Liver (tissue), 3 donors: ENCODE data around the gene TFDP1.

Experiments used
- EGR1 ChIP-seq, 2 donors: IDR thresholded peaks; 2 replicates each; pipeline ENCODE4 v1.6.1; 2016 to 2018; ENCODE audit warnings: antibody characterized with exemption in 2 of 2, low read depth in 2 of 2
- FOXA1 ChIP-seq: IDR thresholded peaks from 2 replicates; pipeline ENCODE4 v1.6.1; 2016; ENCODE audit warnings: antibody characterized with exemption
- GABPA ChIP-seq, 2 donors: IDR thresholded peaks in 1 of 2; conservative IDR thresholded peaks in 1 of 2; 2 replicates each; pipeline ENCODE4 v1.6.1; 2016; ENCODE audit warnings: antibody characterized with exemption in 2 of 2, mild to moderate bottlenecking in 1 of 2, moderate library complexity in 1 of 2
- RAD21 ChIP-seq, 2 donors: IDR thresholded peaks; 2 replicates each; pipeline ENCODE4 v1.6.1; 2016; ENCODE audit warnings: antibody characterized with exemption in 2 of 2, mild to moderate bottlenecking in 2 of 2
- TAF1 ChIP-seq: conservative IDR thresholded peaks from 2 replicates; pipeline ENCODE4 v1.6.1; 2016; ENCODE audit warnings: antibody characterized with exemption, mild to moderate bottlenecking
- TF ChIP-seq, protein P1 (sequence below): IDR thresholded peaks from 2 replicates; pipeline ENCODE4 v1.6.1; 2016; ENCODE audit warnings: antibody characterized with exemption
- TF ChIP-seq, protein P2 (sequence below): fragments of 150-350 bp; IDR thresholded peaks from 2 replicates; pipeline ENCODE4 v1.5.1; 2017; ENCODE audit warnings: improper control_type of control experiment, low read depth, low read length; ENCODE audit not compliant: missing input control
- TF ChIP-seq, protein P3 (sequence below): IDR thresholded peaks from 2 replicates; pipeline ENCODE4 v1.6.1; 2016; ENCODE audit warnings: antibody characterized with exemption
- TF ChIP-seq, protein P4 (sequence below): IDR thresholded peaks from 2 replicates; pipeline ENCODE4 v1.6.1; 2016; ENCODE audit warnings: antibody characterized with exemption, mild to moderate bottlenecking
- TF ChIP-seq, protein P5 (sequence below): IDR thresholded peaks from 2 replicates; pipeline ENCODE4 v1.6.1; 2016; ENCODE audit warnings: antibody characterized with exemption
- donor health status: healthy.
- donor health status: healthy.

DNA sequence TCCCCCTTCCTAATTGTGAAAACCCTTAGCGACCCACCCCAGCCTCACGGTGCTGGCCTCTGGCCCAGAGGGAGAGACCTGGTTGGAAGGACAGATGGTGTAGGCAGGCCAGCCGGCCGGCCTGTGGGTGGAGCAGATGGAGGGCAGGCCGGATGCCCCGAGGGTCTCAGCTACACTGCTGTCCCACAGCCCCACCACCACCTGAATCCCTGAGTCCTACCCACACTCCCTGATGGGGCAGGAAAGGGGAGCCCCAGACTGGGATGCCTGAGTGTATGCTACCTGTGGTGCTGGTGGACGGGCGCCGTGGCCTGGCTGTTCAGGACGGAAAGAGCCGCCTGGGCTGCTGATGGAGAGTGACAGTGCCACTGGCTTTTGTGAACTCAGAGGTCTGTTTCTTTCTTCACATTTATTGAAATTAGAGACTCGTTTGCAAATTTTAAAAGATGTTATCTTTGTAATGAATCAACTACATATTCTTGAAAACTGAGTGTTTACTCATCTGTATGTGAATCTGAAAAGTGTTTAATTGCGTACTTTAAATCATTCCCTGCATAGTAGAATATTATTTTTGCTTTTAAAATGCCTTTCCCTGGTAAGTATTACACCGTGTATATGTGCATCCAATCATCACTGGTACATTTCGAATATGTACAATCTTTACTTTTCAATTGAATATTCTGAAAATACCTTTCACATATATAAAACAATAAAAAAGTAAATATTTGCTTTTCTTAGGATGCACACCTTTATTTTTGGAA lies 35.7 kb downstream of the TFDP1 start:
- TF ChIP-seq GABPA (IDR thresholded peaks at IDR 0.05 in 1 of 2, conservative IDR thresholded peaks at IDR 0.05 in 1 of 2) (no peak), EGR1 (IDR thresholded peaks at IDR 0.05; ENCODE audit: low read depth in 2 of 2) (no peak), TAF1 (no peak), RAD21 (IDR thresholded peaks at IDR 0.05) (no peak), FOXA1 (no peak)
- TF ChIP-seq, protein P1, sequence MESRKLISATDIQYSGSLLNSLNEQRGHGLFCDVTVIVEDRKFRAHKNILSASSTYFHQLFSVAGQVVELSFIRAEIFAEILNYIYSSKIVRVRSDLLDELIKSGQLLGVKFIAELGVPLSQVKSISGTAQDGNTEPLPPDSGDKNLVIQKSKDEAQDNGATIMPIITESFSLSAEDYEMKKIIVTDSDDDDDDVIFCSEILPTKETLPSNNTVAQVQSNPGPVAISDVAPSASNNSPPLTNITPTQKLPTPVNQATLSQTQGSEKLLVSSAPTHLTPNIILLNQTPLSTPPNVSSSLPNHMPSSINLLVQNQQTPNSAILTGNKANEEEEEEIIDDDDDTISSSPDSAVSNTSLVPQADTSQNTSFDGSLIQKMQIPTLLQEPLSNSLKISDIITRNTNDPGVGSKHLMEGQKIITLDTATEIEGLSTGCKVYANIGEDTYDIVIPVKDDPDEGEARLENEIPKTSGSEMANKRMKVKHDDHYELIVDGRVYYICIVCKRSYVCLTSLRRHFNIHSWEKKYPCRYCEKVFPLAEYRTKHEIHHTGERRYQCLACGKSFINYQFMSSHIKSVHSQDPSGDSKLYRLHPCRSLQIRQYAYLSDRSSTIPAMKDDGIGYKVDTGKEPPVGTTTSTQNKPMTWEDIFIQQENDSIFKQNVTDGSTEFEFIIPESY = no peak
- TF ChIP-seq, protein P2, sequence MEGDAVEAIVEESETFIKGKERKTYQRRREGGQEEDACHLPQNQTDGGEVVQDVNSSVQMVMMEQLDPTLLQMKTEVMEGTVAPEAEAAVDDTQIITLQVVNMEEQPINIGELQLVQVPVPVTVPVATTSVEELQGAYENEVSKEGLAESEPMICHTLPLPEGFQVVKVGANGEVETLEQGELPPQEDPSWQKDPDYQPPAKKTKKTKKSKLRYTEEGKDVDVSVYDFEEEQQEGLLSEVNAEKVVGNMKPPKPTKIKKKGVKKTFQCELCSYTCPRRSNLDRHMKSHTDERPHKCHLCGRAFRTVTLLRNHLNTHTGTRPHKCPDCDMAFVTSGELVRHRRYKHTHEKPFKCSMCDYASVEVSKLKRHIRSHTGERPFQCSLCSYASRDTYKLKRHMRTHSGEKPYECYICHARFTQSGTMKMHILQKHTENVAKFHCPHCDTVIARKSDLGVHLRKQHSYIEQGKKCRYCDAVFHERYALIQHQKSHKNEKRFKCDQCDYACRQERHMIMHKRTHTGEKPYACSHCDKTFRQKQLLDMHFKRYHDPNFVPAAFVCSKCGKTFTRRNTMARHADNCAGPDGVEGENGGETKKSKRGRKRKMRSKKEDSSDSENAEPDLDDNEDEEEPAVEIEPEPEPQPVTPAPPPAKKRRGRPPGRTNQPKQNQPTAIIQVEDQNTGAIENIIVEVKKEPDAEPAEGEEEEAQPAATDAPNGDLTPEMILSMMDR = no peak
- TF ChIP-seq, protein P3, sequence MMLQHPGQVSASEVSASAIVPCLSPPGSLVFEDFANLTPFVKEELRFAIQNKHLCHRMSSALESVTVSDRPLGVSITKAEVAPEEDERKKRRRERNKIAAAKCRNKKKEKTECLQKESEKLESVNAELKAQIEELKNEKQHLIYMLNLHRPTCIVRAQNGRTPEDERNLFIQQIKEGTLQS = no peak
- TF ChIP-seq, protein P4, sequence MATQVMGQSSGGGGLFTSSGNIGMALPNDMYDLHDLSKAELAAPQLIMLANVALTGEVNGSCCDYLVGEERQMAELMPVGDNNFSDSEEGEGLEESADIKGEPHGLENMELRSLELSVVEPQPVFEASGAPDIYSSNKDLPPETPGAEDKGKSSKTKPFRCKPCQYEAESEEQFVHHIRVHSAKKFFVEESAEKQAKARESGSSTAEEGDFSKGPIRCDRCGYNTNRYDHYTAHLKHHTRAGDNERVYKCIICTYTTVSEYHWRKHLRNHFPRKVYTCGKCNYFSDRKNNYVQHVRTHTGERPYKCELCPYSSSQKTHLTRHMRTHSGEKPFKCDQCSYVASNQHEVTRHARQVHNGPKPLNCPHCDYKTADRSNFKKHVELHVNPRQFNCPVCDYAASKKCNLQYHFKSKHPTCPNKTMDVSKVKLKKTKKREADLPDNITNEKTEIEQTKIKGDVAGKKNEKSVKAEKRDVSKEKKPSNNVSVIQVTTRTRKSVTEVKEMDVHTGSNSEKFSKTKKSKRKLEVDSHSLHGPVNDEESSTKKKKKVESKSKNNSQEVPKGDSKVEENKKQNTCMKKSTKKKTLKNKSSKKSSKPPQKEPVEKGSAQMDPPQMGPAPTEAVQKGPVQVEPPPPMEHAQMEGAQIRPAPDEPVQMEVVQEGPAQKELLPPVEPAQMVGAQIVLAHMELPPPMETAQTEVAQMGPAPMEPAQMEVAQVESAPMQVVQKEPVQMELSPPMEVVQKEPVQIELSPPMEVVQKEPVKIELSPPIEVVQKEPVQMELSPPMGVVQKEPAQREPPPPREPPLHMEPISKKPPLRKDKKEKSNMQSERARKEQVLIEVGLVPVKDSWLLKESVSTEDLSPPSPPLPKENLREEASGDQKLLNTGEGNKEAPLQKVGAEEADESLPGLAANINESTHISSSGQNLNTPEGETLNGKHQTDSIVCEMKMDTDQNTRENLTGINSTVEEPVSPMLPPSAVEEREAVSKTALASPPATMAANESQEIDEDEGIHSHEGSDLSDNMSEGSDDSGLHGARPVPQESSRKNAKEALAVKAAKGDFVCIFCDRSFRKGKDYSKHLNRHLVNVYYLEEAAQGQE = no peak
- TF ChIP-seq, protein P5, sequence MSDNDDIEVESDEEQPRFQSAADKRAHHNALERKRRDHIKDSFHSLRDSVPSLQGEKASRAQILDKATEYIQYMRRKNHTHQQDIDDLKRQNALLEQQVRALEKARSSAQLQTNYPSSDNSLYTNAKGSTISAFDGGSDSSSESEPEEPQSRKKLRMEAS = no peak
